ENCODE results near the gene CLCN4.

CLCN4 gene

DNA sequence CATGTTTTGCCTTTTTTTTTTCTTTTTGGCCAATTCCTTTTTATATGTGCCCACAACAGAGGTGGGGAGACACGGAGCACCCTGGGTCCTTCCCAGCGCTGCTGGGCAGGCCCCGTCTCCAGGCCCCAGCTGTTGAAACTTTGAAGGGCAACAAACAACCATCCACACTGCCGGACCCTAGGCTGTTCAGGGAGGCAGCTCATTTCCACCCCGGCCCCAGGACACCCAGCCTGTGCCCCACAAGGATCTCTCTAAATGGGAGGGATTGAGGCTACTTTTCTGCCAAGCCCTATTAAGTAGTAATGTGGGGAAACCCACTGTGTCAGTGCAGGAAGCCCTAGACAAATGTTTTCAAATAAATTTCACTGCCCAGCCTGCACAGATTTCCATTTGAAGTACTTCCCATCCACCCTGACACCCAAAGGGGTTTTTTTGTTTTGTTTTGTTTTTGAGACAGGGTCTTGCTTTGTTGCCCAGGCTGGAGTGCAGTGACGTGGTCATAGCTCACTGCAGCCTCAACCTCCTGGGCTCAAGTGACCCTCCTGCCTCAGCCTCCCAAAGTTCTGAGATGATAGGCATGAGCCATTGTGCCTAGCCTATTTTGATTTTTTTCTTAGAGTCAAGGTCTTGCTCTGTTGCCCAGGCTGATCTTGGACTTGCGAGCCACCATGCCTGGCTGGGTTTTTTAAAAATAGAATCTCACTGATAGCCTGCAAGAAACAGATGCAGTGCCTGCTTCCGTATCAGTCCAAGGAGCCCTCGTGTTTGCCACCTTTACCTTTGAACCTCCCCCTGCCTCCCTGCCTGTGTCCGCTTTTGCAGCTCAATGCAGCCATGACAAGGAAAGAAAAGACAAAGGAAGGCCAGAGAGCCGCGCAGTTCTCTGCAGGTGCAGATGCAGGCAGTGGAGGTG is 13.4 kb upstream of the CLCN4 start:
- H3K36me3 ChIP-seq (ENCODE audit: control insufficient read depth, insufficient read depth, low read length), result peaks cover 6% of the 10 kb centered on the region
- no peak overlapping the region for H3K27ac ChIP-seq (ENCODE audit: insufficient read depth, low read length, poor library complexity, severe bottlenecking)
- no peaks in the 10 kb centered on the region for H3K4me1 ChIP-seq (ENCODE audit: control insufficient read depth, insufficient read depth, low read length, poor library complexity, severe bottlenecking)
- no peak for DNase-seq
- no peaks in the 10 kb centered on the region for H3K27me3 ChIP-seq (replicated peaks; ENCODE audit: control insufficient read depth, insufficient read depth, low read length, poor library complexity, severe bottlenecking)
- no peaks in the 10 kb centered on the region for H3K9me3 ChIP-seq (ENCODE audit: control insufficient read depth, low read length)
- no peak overlapping the region for H3K4me3 ChIP-seq (ENCODE audit: insufficient read depth, low read depth, low read length, poor library complexity, severe bottlenecking)

DNA sequence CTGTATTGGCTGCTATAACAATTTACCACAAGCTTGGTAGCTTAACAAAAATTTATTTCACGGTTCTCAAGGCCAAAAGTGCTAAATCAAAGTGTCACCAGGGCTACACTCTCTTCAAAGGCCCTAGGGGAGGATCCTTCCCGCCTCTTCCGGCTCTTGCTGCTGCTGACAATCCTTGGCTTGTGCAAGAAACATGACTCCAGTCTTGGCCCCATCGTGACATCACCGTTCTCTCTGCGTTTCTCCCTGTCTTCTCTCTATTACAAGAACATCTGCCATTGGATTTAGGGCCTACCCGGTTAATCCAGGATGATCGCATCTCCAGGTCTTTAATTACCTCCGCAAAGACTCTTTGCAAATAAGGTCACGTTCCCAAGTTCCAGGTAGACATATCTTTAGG is 10.4 kb upstream of the CLCN4 start:
- Histone ChIP-seq H3K27ac (ENCODE audit: insufficient read depth, low read length, poor library complexity, severe bottlenecking) (no peak overlapping the region), H3K9me3 (ENCODE audit: control insufficient read depth, low read length) (no peaks in the 10 kb centered on the region), H3K36me3 (ENCODE audit: control insufficient read depth, insufficient read depth, low read length) (no peaks in the 10 kb centered on the region), H3K27me3 (replicated peaks; ENCODE audit: control insufficient read depth, insufficient read depth, low read length, poor library complexity, severe bottlenecking) (no peaks in the 10 kb centered on the region), H3K4me3 (ENCODE audit: insufficient read depth, low read depth, low read length, poor library complexity, severe bottlenecking) (no peak overlapping the region), H3K4me1 (ENCODE audit: control insufficient read depth, insufficient read depth, low read length, poor library complexity, severe bottlenecking) (no peaks in the 10 kb centered on the region)
- no peak for DNase-seq

DNA sequence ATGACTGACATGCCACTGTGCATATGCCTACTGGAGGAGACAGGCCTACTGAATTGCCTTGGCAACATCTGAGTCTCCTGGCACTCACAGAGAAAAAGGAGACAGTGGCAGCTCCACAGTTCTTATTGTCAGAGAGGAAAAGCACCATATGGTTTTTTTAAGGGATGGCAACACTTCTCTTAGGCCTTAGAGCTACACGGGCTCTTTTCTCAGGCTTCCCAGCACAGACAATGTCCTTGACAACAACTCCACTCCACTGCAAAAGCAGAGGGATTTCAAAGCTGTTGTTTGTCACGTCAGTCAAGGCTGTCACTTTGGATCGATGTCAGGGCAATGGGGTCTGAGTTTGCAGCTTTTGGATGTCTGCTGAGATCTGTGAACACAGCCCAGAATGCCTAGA is 4.7 kb upstream of the CLCN4 start:
- DNase-seq, result no peak

GRCh38 chrX:10155137-10155536 is 1.6 kb upstream of the CLCN4 start:
- DNase-seq, result no peak
- Histone ChIP-seq H3K4me1 (ENCODE audit: control insufficient read depth, insufficient read depth, low read length, poor library complexity, severe bottlenecking) (peaks cover 5% of the 10 kb centered on the region), H3K27me3 (replicated peaks; ENCODE audit: control insufficient read depth, insufficient read depth, low read length, poor library complexity, severe bottlenecking) (peaks cover 9% of the 10 kb centered on the region)

More for the DNA sequence above, 4.7 kb upstream of the CLCN4 start:
- H3K4me1 ChIP-seq (ENCODE audit: control insufficient read depth, insufficient read depth, low read length, poor library complexity, severe bottlenecking), result no peaks in the 10 kb centered on the region
- no peaks in the 10 kb centered on the region for H3K36me3 ChIP-seq (ENCODE audit: control insufficient read depth, insufficient read depth, low read length)
- H3K27ac ChIP-seq (ENCODE audit: insufficient read depth, low read length, poor library complexity, severe bottlenecking), result no peak overlapping the region
- H3K4me3 ChIP-seq (ENCODE audit: insufficient read depth, low read depth, low read length, poor library complexity, severe bottlenecking), result no peak overlapping the region
- H3K9me3 ChIP-seq (ENCODE audit: control insufficient read depth, low read length), result no peaks in the 10 kb centered on the region
- H3K27me3 ChIP-seq (replicated peaks; ENCODE audit: control insufficient read depth, insufficient read depth, low read length, poor library complexity, severe bottlenecking), result no peaks in the 10 kb centered on the region

DNA sequence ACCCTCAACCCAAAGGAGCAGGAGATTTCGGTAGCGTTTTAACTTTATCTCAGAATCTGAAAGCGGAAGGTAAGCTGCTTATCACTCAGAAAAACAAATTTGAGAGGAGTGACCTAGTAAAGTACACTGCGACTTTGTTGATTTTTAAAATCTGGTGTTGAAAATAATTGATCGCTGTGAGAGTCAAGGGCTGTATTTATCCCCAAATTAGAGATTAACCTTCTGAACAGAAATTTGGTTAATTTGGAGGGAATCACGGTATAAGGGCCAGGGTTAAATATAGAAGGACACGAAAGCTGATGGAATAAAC is 212 bp downstream of the CLCN4 start:
- Histone ChIP-seq H3K9me3 (ENCODE audit: control insufficient read depth, low read length) (no peaks in the 10 kb centered on the region), H3K4me1 (ENCODE audit: control insufficient read depth, insufficient read depth, low read length, poor library complexity, severe bottlenecking) (peaks cover 5% of the 10 kb centered on the region), H3K27ac (ENCODE audit: insufficient read depth, low read length, poor library complexity, severe bottlenecking) (no peak overlapping the region), H3K36me3 (ENCODE audit: control insufficient read depth, insufficient read depth, low read length) (no peaks in the 10 kb centered on the region), H3K27me3 (replicated peaks; ENCODE audit: control insufficient read depth, insufficient read depth, low read length, poor library complexity, severe bottlenecking) (peaks cover 13% of the 10 kb centered on the region), H3K4me3 (ENCODE audit: insufficient read depth, low read depth, low read length, poor library complexity, severe bottlenecking) (no peak overlapping the region)
- no peak for DNase-seq

More at GRCh38 chrX:10155137-10155536, 1.6 kb upstream of the CLCN4 start:
- H3K27ac ChIP-seq (ENCODE audit: insufficient read depth, low read length, poor library complexity, severe bottlenecking), result no peak overlapping the region
- no peak overlapping the region for H3K4me3 ChIP-seq (ENCODE audit: insufficient read depth, low read depth, low read length, poor library complexity, severe bottlenecking)
- no peaks in the 10 kb centered on the region for H3K36me3 ChIP-seq (ENCODE audit: control insufficient read depth, insufficient read depth, low read length)
- H3K9me3 ChIP-seq (ENCODE audit: control insufficient read depth, low read length), result no peaks in the 10 kb centered on the region

DNA sequence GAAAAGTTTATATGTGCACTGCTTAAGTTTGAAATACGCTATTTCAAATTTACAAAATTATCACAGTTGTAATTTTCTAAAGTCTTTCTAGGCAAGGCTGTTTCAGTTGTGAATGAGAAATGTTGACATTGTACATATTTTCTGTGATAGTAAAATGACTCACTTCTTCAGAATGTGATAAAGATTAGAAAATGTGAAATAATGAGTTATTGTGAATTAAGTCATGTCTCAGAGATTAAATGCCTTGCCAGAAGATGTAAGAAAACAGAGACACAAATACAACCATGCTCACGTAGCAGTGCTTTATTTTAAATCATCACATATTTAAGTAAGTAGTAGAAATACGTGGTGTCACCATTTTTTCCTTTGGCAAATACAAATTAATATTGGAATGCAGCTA is 768 bp downstream of the CLCN4 start:
- no peak for DNase-seq
- no peaks in the 10 kb centered on the region for H3K9me3 ChIP-seq (ENCODE audit: control insufficient read depth, low read length)
- H3K4me1 ChIP-seq (ENCODE audit: control insufficient read depth, insufficient read depth, low read length, poor library complexity, severe bottlenecking), result peaks cover 5% of the 10 kb centered on the region
- H3K27me3 ChIP-seq (replicated peaks; ENCODE audit: control insufficient read depth, insufficient read depth, low read length, poor library complexity, severe bottlenecking), result peaks cover 13% of the 10 kb centered on the region
- no peak overlapping the region for H3K4me3 ChIP-seq (ENCODE audit: insufficient read depth, low read depth, low read length, poor library complexity, severe bottlenecking)
- no peaks in the 10 kb centered on the region for H3K36me3 ChIP-seq (ENCODE audit: control insufficient read depth, insufficient read depth, low read length)
- H3K27ac ChIP-seq (ENCODE audit: insufficient read depth, low read length, poor library complexity, severe bottlenecking), result no peak overlapping the region

- H3K27me3 ChIP-seq (replicated peaks; ENCODE audit: control insufficient read depth, insufficient read depth, low read length, poor library complexity, severe bottlenecking), result peaks cover 13% of the 10 kb centered on the region
- no peaks in the 10 kb centered on the region for H3K36me3 ChIP-seq (ENCODE audit: control insufficient read depth, insufficient read depth, low read length)
- H3K27ac ChIP-seq (ENCODE audit: insufficient read depth, low read length, poor library complexity, severe bottlenecking), result no peak overlapping the region
- peaks cover 5% of the 10 kb centered on the region for H3K4me1 ChIP-seq (ENCODE audit: control insufficient read depth, insufficient read depth, low read length, poor library complexity, severe bottlenecking)
- DNase-seq, result no peak
- H3K4me3 ChIP-seq (ENCODE audit: insufficient read depth, low read depth, low read length, poor library complexity, severe bottlenecking), result no peak overlapping the region
- H3K9me3 ChIP-seq (ENCODE audit: control insufficient read depth, low read length), result no peaks in the 10 kb centered on the region
Observed at GRCh38 chrX:10158279-10159144, 1.7 kb downstream of the CLCN4 start.

DNA sequence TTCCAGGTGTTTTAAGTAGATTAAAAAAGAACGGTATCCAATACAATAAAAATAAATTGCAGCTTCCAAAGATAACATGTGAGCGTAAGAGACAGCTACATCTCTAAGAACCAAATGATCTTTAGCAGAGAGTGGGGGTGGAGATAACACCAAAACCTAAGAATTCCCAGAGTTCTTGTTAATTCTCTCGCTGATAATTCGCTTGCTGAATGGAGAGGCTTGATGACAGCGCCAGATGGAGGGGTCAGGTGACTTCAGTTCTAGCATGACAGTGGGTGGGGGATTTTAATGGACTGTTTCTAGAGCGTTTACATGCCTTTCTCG is 2.3 kb downstream of the CLCN4 start:
- no peak for DNase-seq
- H3K27me3 ChIP-seq (replicated peaks; ENCODE audit: control insufficient read depth, insufficient read depth, low read length, poor library complexity, severe bottlenecking), result peaks cover 13% of the 10 kb centered on the region
- no peaks in the 10 kb centered on the region for H3K36me3 ChIP-seq (ENCODE audit: control insufficient read depth, insufficient read depth, low read length)
- no peak overlapping the region for H3K4me3 ChIP-seq (ENCODE audit: insufficient read depth, low read depth, low read length, poor library complexity, severe bottlenecking)
- peaks cover 5% of the 10 kb centered on the region for H3K4me1 ChIP-seq (ENCODE audit: control insufficient read depth, insufficient read depth, low read length, poor library complexity, severe bottlenecking)
- no peak overlapping the region for H3K27ac ChIP-seq (ENCODE audit: insufficient read depth, low read length, poor library complexity, severe bottlenecking)
- H3K9me3 ChIP-seq (ENCODE audit: control insufficient read depth, low read length), result no peaks in the 10 kb centered on the region

DNA sequence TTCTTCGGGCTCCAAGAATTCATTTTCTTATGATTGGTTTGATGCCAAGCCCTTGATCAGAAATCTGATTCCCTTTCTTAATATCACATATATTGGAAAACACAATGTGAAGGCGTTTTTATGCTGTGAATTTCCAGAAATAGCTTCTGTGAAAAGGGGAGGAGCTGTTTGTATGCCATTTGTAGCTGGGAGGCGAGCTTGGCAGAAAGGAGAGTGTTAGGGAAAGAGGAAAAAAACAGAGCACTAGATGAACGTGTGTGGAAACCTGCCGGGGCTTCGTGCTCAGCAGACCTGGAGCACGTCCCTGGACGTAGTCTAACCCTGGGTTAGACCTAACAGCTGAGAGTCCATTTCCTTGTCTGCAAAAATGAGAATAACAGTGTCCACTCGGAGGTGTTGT is 3.4 kb downstream of the CLCN4 start:
- Histone ChIP-seq H3K9me3 (ENCODE audit: control insufficient read depth, low read length) (no peaks in the 10 kb centered on the region), H3K4me3 (ENCODE audit: insufficient read depth, low read depth, low read length, poor library complexity, severe bottlenecking) (no peak overlapping the region), H3K27ac (ENCODE audit: insufficient read depth, low read length, poor library complexity, severe bottlenecking) (no peak overlapping the region), H3K36me3 (ENCODE audit: control insufficient read depth, insufficient read depth, low read length) (no peaks in the 10 kb centered on the region), H3K4me1 (ENCODE audit: control insufficient read depth, insufficient read depth, low read length, poor library complexity, severe bottlenecking) (peaks cover 5% of the 10 kb centered on the region), H3K27me3 (replicated peaks; ENCODE audit: control insufficient read depth, insufficient read depth, low read length, poor library complexity, severe bottlenecking) (peaks cover 13% of the 10 kb centered on the region)
- DNase-seq, result no peak

DNA sequence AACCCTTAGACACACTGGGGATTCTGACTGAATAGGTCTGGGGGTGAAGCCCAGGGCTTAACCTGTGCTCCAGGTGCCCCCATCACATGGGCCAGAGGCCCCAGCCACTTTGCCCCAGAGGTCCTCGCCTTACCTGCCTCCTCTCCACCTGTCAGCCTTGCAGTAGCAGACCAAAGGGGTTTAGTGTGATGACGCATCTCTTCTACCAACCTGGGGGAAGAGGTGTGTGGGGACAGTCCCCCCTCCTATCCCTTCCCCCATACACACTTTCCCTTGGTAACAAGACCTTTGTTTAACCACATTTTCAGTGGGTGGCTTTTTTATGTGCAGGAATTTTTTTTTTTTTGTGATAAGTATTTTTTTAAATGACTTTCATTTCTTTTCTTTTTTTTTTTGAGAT is 6.3 kb downstream of the CLCN4 start:
- Histone ChIP-seq H3K27ac (ENCODE audit: insufficient read depth, low read length, poor library complexity, severe bottlenecking) (no peak overlapping the region), H3K4me1 (ENCODE audit: control insufficient read depth, insufficient read depth, low read length, poor library complexity, severe bottlenecking) (peaks cover 5% of the 10 kb centered on the region), H3K36me3 (ENCODE audit: control insufficient read depth, insufficient read depth, low read length) (no peaks in the 10 kb centered on the region), H3K27me3 (replicated peaks; ENCODE audit: control insufficient read depth, insufficient read depth, low read length, poor library complexity, severe bottlenecking) (peaks cover 13% of the 10 kb centered on the region), H3K9me3 (ENCODE audit: control insufficient read depth, low read length) (no peaks in the 10 kb centered on the region), H3K4me3 (ENCODE audit: insufficient read depth, low read depth, low read length, poor library complexity, severe bottlenecking) (no peak overlapping the region)
- no peak for DNase-seq

Data from effector memory CD4-positive, alpha-beta T cell (primary cell).